H1 (cell line): ENCODE results near the gene CD63.
"Not testable (repeated sequence)": the region's sequence is repeated elsewhere in the genome, so short reads cannot be mapped to it uniquely, and the experiment has no call there.

Experiments used
- BCL11A ChIP-seq, 2 experiments: IDR thresholded peaks; one replicate each; pipeline ENCODE4 v1.6.1; 2011; ENCODE audit warnings: low read depth in 2 of 2, low read length in 2 of 2, mild to moderate bottlenecking in 2 of 2
- CREB1 ChIP-seq: IDR thresholded peaks from 2 replicates; pipeline ENCODE4 v1.6.1; 2012; ENCODE audit warnings: inconsistent platforms
- EP300 ChIP-seq, 2 experiments: IDR thresholded peaks; 1 replicate in 1 of 2; 2 replicates in 1 of 2; pipeline ENCODE4 v1.6.1; 2011 to 2012; ENCODE audit warnings: low read depth in 2 of 2, low read length in 2 of 2, mild to moderate bottlenecking in 2 of 2, borderline replicate concordance in 1 of 2, inconsistent platforms in 1 of 2, moderate library complexity in 1 of 2
- POLR2A ChIP-seq, 2 experiments: IDR thresholded peaks; 1 replicate in 1 of 2; 2 replicates in 1 of 2; pipeline ENCODE4 v1.6.1; 2011; ENCODE audit warnings: low read depth in 2 of 2, low read length in 2 of 2, mild to moderate bottlenecking in 2 of 2; ENCODE audit errors: control extremely low read depth in 1 of 2
- TBP ChIP-seq: IDR thresholded peaks from 2 replicates; pipeline ENCODE4 v1.6.1; 2011; ENCODE audit warnings: low read depth, low read length, improper control_type of control experiment
- TF ChIP-seq, protein P1 (sequence below), 3 experiments: IDR thresholded peaks; 1 replicate in 2 of 3; 2 replicates in 1 of 3; pipeline versions ENCODE4 v1.5.1 to v1.6.1; 2011; ENCODE audit warnings: low read length in 3 of 3, mild to moderate bottlenecking in 3 of 3, inconsistent platforms in 2 of 3, low read depth in 1 of 3, moderate library complexity in 1 of 3; ENCODE audit not compliant: insufficient read depth in 1 of 3; ENCODE audit errors: control extremely low read depth in 1 of 3

DNA sequence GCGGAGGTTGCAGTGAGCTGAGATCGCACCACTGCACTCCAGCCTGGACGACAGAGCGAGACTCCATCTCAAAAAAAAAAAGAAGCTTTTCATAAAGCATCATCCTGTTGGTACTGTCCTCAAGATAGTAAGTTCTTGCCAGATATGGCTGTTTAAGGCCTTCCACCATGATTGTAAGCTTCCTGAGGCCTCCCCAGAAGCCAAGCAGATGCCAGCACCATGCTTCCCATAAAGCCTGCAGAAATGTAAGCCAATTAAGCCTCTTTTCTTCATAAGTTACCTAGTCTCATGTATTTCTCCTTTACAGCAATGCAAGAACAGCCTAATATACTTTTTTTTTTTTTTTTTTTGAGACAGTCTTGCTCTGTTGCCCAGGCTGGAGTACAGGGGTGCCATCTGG is 29.8 kb upstream of the CD63 start:
- not testable (repeated sequence) for TF ChIP-seq POLR2A (IDR thresholded peaks at IDR 0.05; ENCODE audit: control extremely low read depth in 1 of 2, low read depth in 2 of 2, low read length in 2 of 2); EP300 (IDR thresholded peaks at IDR 0.05; ENCODE audit: borderline replicate concordance in 1 of 2, low read depth in 2 of 2, low read length in 2 of 2); CREB1; BCL11A (IDR thresholded peaks at IDR 0.05; ENCODE audit: low read depth in 2 of 2, low read length in 2 of 2); TBP
- TF ChIP-seq, protein P1, sequence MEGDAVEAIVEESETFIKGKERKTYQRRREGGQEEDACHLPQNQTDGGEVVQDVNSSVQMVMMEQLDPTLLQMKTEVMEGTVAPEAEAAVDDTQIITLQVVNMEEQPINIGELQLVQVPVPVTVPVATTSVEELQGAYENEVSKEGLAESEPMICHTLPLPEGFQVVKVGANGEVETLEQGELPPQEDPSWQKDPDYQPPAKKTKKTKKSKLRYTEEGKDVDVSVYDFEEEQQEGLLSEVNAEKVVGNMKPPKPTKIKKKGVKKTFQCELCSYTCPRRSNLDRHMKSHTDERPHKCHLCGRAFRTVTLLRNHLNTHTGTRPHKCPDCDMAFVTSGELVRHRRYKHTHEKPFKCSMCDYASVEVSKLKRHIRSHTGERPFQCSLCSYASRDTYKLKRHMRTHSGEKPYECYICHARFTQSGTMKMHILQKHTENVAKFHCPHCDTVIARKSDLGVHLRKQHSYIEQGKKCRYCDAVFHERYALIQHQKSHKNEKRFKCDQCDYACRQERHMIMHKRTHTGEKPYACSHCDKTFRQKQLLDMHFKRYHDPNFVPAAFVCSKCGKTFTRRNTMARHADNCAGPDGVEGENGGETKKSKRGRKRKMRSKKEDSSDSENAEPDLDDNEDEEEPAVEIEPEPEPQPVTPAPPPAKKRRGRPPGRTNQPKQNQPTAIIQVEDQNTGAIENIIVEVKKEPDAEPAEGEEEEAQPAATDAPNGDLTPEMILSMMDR (IDR thresholded peaks at IDR 0.05; ENCODE audit: control extremely low read depth in 1 of 3, insufficient read depth in 1 of 3, low read depth in 1 of 3, low read length in 3 of 3) = not testable (repeated sequence)
